ENCODE data around the gene TF.
"Not testable (repeated sequence)": the region's sequence is repeated elsewhere in the genome, so short reads cannot be mapped to it uniquely, and the experiment has no call there.

The TF gene

GRCh38 chr3:133765256-133765655, 19.1 kb downstream of the TF start:
- no peak for DNase-seq (ENCODE audit: low read depth in 2 of 2)

GRCh38 chr3:133767607-133768006, 21.4 kb downstream of the TF start:
- no peak for DNase-seq (ENCODE audit: low read depth in 2 of 2)

- DNase-seq (ENCODE audit: low read depth in 2 of 2): no peak
These were observed 23.3 kb downstream of the TF start for GRCh38 chr3:133769536-133769935.

GRCh38 chr3:133773732-133774131, 27.5 kb downstream of the TF start:
- no peak for DNase-seq (ENCODE audit: low read depth in 2 of 2)

- no peak for DNase-seq (ENCODE audit: low read depth in 2 of 2)
These were observed 29.1 kb downstream of the TF start for GRCh38 chr3:133775309-133775708.

GRCh38 chr3:133775835-133776234, 29.6 kb downstream of the TF start:
- no peak for DNase-seq (ENCODE audit: low read depth in 2 of 2)

- no peak for DNase-seq (ENCODE audit: low read depth in 2 of 2)
These were observed 30.7 kb downstream of the TF start for GRCh38 chr3:133776794-133777438.

GRCh38 chr3:133777807-133778568, 31.8 kb downstream of the TF start:
- no peak for DNase-seq (ENCODE audit: low read depth in 2 of 2)

GRCh38 chr3:133779626-133780203, 33.5 kb downstream of the TF start:
- DNase-seq (ENCODE audit: low read depth in 2 of 2): no peak

GRCh38 chr3:133780756-133781155, 34.6 kb downstream of the TF start:
- DNase-seq (ENCODE audit: low read depth in 2 of 2): not testable (repeated sequence)

GRCh38 chr3:133781570-133781969, 35.4 kb downstream of the TF start:
- no peak for DNase-seq (ENCODE audit: low read depth in 2 of 2)

- DNase-seq (ENCODE audit: low read depth in 2 of 2): no peak
These were observed 36.3 kb downstream of the TF start for GRCh38 chr3:133782454-133782853.

- no peak for DNase-seq (ENCODE audit: low read depth in 2 of 2)
These were observed 37.6 kb downstream of the TF start for GRCh38 chr3:133783762-133784161.

- no peak for DNase-seq (ENCODE audit: low read depth in 2 of 2)
These were observed 41.8 kb downstream of the TF start for GRCh38 chr3:133788024-133788423.

GRCh38 chr3:133792171-133792763, 46.1 kb downstream of the TF start:
- no peak for DNase-seq (ENCODE audit: low read depth in 2 of 2)

GRCh38 chr3:133797396-133798105, 51.4 kb downstream of the TF start:
- DNase-seq (ENCODE audit: low read depth in 2 of 2): no peak

- no peak for DNase-seq (ENCODE audit: low read depth in 2 of 2)
These were observed 53.8 kb downstream of the TF start for GRCh38 chr3:133799794-133800585.

- no peak for DNase-seq (ENCODE audit: low read depth in 2 of 2)
These were observed 57.3 kb downstream of the TF start for GRCh38 chr3:133803469-133803868.

- no peak for DNase-seq (ENCODE audit: low read depth in 2 of 2)
These were observed 58.7 kb downstream of the TF start for GRCh38 chr3:133804896-133805295.

GRCh38 chr3:133805384-133805701, 59.1 kb downstream of the TF start:
- DNase-seq (ENCODE audit: low read depth in 2 of 2): no peak

GRCh38 chr3:133805702-133806475, 59.7 kb downstream of the TF start, which contains the start of gene SRPRB:
Gene SRPRB, plus strand, starts transcription at chr3:133805815. Its CDS starts 34 bp downstream, at chr3:133805849.
- peak; percentile 93 to 96 for DNase-seq (ENCODE audit: low read depth in 2 of 2)
